ENCODE measurements around the gene TBX3.
"Not testable (repeated sequence)": the region's sequence is repeated elsewhere in the genome, so short reads cannot be mapped to it uniquely, and the experiment has no call there.

- TF ChIP-seq, protein P1, sequence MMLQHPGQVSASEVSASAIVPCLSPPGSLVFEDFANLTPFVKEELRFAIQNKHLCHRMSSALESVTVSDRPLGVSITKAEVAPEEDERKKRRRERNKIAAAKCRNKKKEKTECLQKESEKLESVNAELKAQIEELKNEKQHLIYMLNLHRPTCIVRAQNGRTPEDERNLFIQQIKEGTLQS (IDR thresholded peaks at IDR 0.05) = not testable (repeated sequence)
- TF ChIP-seq, protein P2, sequence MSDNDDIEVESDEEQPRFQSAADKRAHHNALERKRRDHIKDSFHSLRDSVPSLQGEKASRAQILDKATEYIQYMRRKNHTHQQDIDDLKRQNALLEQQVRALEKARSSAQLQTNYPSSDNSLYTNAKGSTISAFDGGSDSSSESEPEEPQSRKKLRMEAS (IDR thresholded peaks at IDR 0.05) = not testable (repeated sequence)
- TF ChIP-seq CTCF (IDR thresholded peaks at IDR 0.05; ENCODE audit: low read depth, low read length, missing input control); SP1 (IDR thresholded peaks at IDR 0.05); GABPA (IDR thresholded peaks at IDR 0.05 in 1 of 2, conservative IDR thresholded peaks at IDR 0.05 in 1 of 2); REST (IDR thresholded peaks at IDR 0.05); JUND (IDR thresholded peaks at IDR 0.05): not testable (repeated sequence)
- TF ChIP-seq, protein P3, sequence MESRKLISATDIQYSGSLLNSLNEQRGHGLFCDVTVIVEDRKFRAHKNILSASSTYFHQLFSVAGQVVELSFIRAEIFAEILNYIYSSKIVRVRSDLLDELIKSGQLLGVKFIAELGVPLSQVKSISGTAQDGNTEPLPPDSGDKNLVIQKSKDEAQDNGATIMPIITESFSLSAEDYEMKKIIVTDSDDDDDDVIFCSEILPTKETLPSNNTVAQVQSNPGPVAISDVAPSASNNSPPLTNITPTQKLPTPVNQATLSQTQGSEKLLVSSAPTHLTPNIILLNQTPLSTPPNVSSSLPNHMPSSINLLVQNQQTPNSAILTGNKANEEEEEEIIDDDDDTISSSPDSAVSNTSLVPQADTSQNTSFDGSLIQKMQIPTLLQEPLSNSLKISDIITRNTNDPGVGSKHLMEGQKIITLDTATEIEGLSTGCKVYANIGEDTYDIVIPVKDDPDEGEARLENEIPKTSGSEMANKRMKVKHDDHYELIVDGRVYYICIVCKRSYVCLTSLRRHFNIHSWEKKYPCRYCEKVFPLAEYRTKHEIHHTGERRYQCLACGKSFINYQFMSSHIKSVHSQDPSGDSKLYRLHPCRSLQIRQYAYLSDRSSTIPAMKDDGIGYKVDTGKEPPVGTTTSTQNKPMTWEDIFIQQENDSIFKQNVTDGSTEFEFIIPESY (IDR thresholded peaks at IDR 0.05) = not testable (repeated sequence)
These were observed 38.2 kb upstream of the TBX3 start for GRCh38 chr12:114722176-114722575.

Data from liver (tissue), 3 donors.